GM12878 (cell line): ENCODE measurements around the gene CKAP5. TPM values are rescaled to one million over a fixed set of nuclear protein-coding genes. Genes with fewer than 3 reads are reported as not detected.

Source experiments
- ATAC-seq: fragments of 200-7000 bp; cut with Tn5 transposase; 3 replicates; pipeline ENCODE4 v1.9.1; 2020; ENCODE audit warnings: mild to moderate bottlenecking, moderate library complexity
- BruUV-seq: library from RNA; stranded (reverse); fragments of 400-500 nt; replicated peaks from 2 replicates; lab custom pipeline; 2021; lab: Mats Ljungman, UMichigan
- CTCF ChIA-PET: fragments of 300-600 bp; sonication (Branson Sonifier 250); formaldehyde crosslinking; extraction: SDS; loops from one replicate; lab custom pipeline; 2021; ENCODE audit warnings: inconsistent platforms; lab: Yijun Ruan, JAX
- POLR2A ChIA-PET: fragments of 350-600 bp; formaldehyde crosslinking; extraction: SDS; loops from one replicate; lab custom pipeline; 2021; ENCODE audit warnings: inconsistent platforms; lab: Charles Lee
- RAD21 ChIA-PET: fragments of 300-600 bp; sonication (Branson Sonifier 250); formaldehyde crosslinking; loops from one replicate; lab custom pipeline; 2023; ENCODE audit warnings: antibody characterized with exemption; ENCODE audit not compliant: unreplicated experiment; lab: Charles Lee
- SMC1A ChIA-PET: fragments of 300-600 bp; sonication (Branson Sonifier 250); formaldehyde crosslinking; loops from one replicate; lab custom pipeline; 2023; ENCODE audit not compliant: unreplicated experiment, uncharacterized antibody; lab: Charles Lee
- DNase-seq: peaks from one replicate; pipeline ENCODE4 v3.0.0-alpha.2; 2011; ENCODE audit warnings: low read depth, low spot score
- FAIRE-seq: peaks from 3 replicates; lab custom pipeline; 2011; peaks lifted over from hg19 to GRCh38; lab: Jason Lieb, UNC
- H2AFZ ChIP-seq: 2 replicates; pipeline ENCODE4 v1.6.0; 2011; ENCODE audit warnings: low read depth, low read length, control low read depth; ENCODE audit not compliant: control insufficient read depth
- H3K27ac ChIP-seq: 2 replicates; pipeline ENCODE4 v1.5.1; 2011; ENCODE audit warnings: control low read depth; ENCODE audit not compliant: control insufficient read depth, insufficient read depth
- H3K27me3 ChIP-seq, 2 experiments: replicated peaks in 1 of 2; 2 replicates each; pipeline versions ENCODE4 v1.6.0 to v1.6.1; 2011; ENCODE audit warnings: low read length in 1 of 2; ENCODE audit not compliant: control insufficient read depth in 2 of 2, insufficient read depth in 2 of 2
- H3K36me3 ChIP-seq, 2 experiments: 2 replicates each; pipeline ENCODE4 v1.5.1; 2011; ENCODE audit warnings: low read length in 1 of 2; ENCODE audit not compliant: control insufficient read depth in 2 of 2, insufficient read depth in 2 of 2
- H3K4me1 ChIP-seq: 2 replicates; pipeline ENCODE4 v1.6.1; 2011; ENCODE audit warnings: mild to moderate bottlenecking, low read length, moderate library complexity, mixed read lengths; ENCODE audit not compliant: control insufficient read depth, insufficient read depth
- H3K4me2 ChIP-seq: 2 replicates; pipeline ENCODE4 v1.6.0; 2011; ENCODE audit warnings: control low read depth; ENCODE audit not compliant: control insufficient read depth, insufficient read depth
- H3K4me3 ChIP-seq: fragments of 200-600 bp; sonication (generic); 2 replicates; pipeline ENCODE4 v1.5.1; 2016
- H3K79me2 ChIP-seq: 2 replicates; pipeline ENCODE4 v1.6.0; 2011; ENCODE audit warnings: low read length; ENCODE audit not compliant: control insufficient read depth, insufficient read depth
- H3K9ac ChIP-seq: 2 replicates; pipeline ENCODE4 v1.8.0; 2011; ENCODE audit warnings: low read length, control low read depth, mixed read lengths; ENCODE audit not compliant: control insufficient read depth, insufficient read depth
- H3K9me3 ChIP-seq: replicated peaks from 3 replicates; pipeline ENCODE4 v1.5.1; 2011; ENCODE audit warnings: mild to moderate bottlenecking, low read length; ENCODE audit not compliant: control insufficient read depth, insufficient read depth
- H4K20me1 ChIP-seq: 2 replicates; pipeline ENCODE4 v1.6.0; 2011; ENCODE audit not compliant: control insufficient read depth, insufficient read depth
- BCLAF1 ChIP-seq: fragments of 450-650 bp; IDR thresholded peaks from 2 replicates; pipeline ENCODE4 v1.6.1; 2017; ENCODE audit warnings: antibody characterized with exemption, mild to moderate bottlenecking, moderate library complexity
- BMI1 ChIP-seq: fragments of 450-650 bp; IDR thresholded peaks from 2 replicates; pipeline ENCODE4 v1.6.1; 2016; ENCODE audit warnings: mild to moderate bottlenecking, moderate library complexity, borderline replicate concordance
- CBFB ChIP-seq: IDR thresholded peaks from 2 replicates; pipeline ENCODE4 v1.6.1; 2016; ENCODE audit warnings: antibody characterized with exemption, low read depth
- GABPA ChIP-seq: IDR thresholded peaks from 2 replicates; pipeline ENCODE4 v1.6.1; 2014; ENCODE audit warnings: antibody characterized with exemption, low read depth, mild to moderate bottlenecking, inconsistent platforms
- SKIL ChIP-seq: fragments of 450-650 bp; IDR thresholded peaks from 2 replicates; pipeline ENCODE4 v1.6.1; 2017; ENCODE audit warnings: mild to moderate bottlenecking, low read depth, inconsistent platforms; ENCODE audit not compliant: poor library complexity, severe bottlenecking
- STAT3 ChIP-seq: IDR thresholded peaks from 2 replicates; pipeline ENCODE4 v1.6.1; 2011; ENCODE audit warnings: low read depth, low read length, improper control_type of control experiment
- SUPT20H ChIP-seq: IDR thresholded peaks from 2 replicates; pipeline ENCODE4 v1.6.1; 2011; ENCODE audit warnings: low read depth, mild to moderate bottlenecking, low read length, moderate library complexity, borderline replicate concordance; ENCODE audit not compliant: control insufficient read depth
- ZNF207 ChIP-seq: fragments of 450-650 bp; IDR thresholded peaks from 2 replicates; pipeline ENCODE4 v1.6.1; 2014; ENCODE audit warnings: antibody characterized with exemption, mild to moderate bottlenecking, borderline replicate concordance
- WGBS: methylation state at CpG from one replicate; pipeline ENCODE4 v1.1.6; 2016; ENCODE audit warnings: low lambda C conversion rate; ENCODE audit not compliant: insufficient replicate concordance, insufficient coverage; ENCODE audit errors: missing lambda C conversion rate; 5-methylcytosine and 5-hydroxymethylcytosine counted together
- in situ Hi-C: fragments of 300-500 bp; cut with MboI; formaldehyde crosslinking; loops from 9 replicates; pipeline ENCODE4 v1.14.3; 2018; ENCODE audit warnings: mixed read lengths
- intact Hi-C: fragments of 100-400 bp; cut with micrococcal nuclease; formaldehyde crosslinking; loops from one replicate; pipeline ENCODE4 v1.14.2; 2022; ENCODE audit not compliant: unreplicated experiment
- polyA plus RNA-seq, 11 experiments: library from polyadenylated mRNA; depleted of rRNA in 4 of 11; unstranded in 6 of 11; stranded (reverse) in 5 of 11; fragments of >200 nt; fragmentation: Nextera tagmentation in 4 of 11; fragmentation: Illumina TruSeq in 1 of 11; extraction: Ambion mirVana in 4 of 11; extraction: Trizol in 1 of 11; gene quantifications; 1 replicate in 1 of 11; 2 replicates in 10 of 11; pipeline versions ENCODE4 v1.2.1 to v1.2.3, GENCODE V29; 2011 to 2016; ENCODE audit warnings: inconsistent platforms in 2 of 11, missing spikeins in 2 of 11, low read depth in 1 of 11
- total RNA-seq, 4 experiments: library from RNA; depleted of rRNA in 3 of 4; stranded (reverse); fragments of >200 nt in 3 of 4; fragmentation: Illumina TruSeq in 1 of 4; extraction: Trizol in 1 of 4; gene quantifications; 2 replicates each; pipeline versions ENCODE4 v1.2.1 to v1.2.3, GENCODE V29; 2013 to 2021

Gene CKAP5
- total and polyA plus RNA-seq, 10 of the 15 experiments (the other 5 are each of a cell fraction or from before 2014, with no cell fraction given) = 20.1 to 161 (median 79.8) TPM

- CTCF ChIA-PET = no interaction called here
- no peak for FAIRE-seq
Measured at GRCh38 chr11:46747150-46747549, 98.9 kb downstream of the CKAP5 start.

More at GRCh38 chr11:46747150-46747549, 98.9 kb downstream of the CKAP5 start:
- Histone ChIP-seq H3K27ac (no peak overlapping the region), H3K27me3 (no peaks in the 10 kb centered on the region), H3K9me3 (no peaks in the 10 kb centered on the region), H3K79me2 (no peaks in the 10 kb centered on the region), H3K9ac (no peak overlapping the region), H4K20me1 (no peaks in the 10 kb centered on the region), H3K4me3 (no peak overlapping the region), H3K36me3 (peaks cover 21 to 45% of the 10 kb centered on the region in 2 experiments), H2AFZ (no peak overlapping the region), H3K4me1 (no peaks in the 10 kb centered on the region), H3K4me2 (no peak overlapping the region)
- WGBS = 98% methylated on average over 6 of the region's 6 CpGs
- intact Hi-C loops = no loop called here
- ATAC-seq (no peak), DNase-seq (no peak)
- in situ Hi-C loops = no loop called here
- ChIA-PET POLR2A (no interaction called here), SMC1A (interaction anchor here (0.6 kb wide), 1 partner anchor 17 kb away, joined by 3 read pairs; no protein-coding TSS in a partner anchor)
- BruUV-seq = no TSS peak
- no peak for TF ChIP-seq STAT3
- TF ChIP-seq GABPA = no peak
- TF ChIP-seq ZNF207 = no peak
- no peak for TF ChIP-seq SKIL
- TF ChIP-seq BMI1 = no peak
- no peak for TF ChIP-seq CBFB
- TF ChIP-seq BCLAF1 = no peak
- no peak for TF ChIP-seq SUPT20H
- TF ChIP-seq, all 136 proteins: peak for 0
- RAD21 ChIA-PET = interaction anchor here (0.7 kb wide), 1 partner anchor 237 kb away, joined by 3 read pairs; no protein-coding TSS in a partner anchor
